ENCODE results near the gene TSC1.

The TSC1 gene

GRCh38 chr9:132986640-132987620 lies 42.5 kb upstream of the TSC1 start:
- Histone ChIP-seq H3K27ac (ENCODE audit: low read depth, low read length) (no peak overlapping the region), H3K27me3 (ENCODE audit: control insufficient read depth in 5 of 5, insufficient read depth in 4 of 5, low read length in 5 of 5) (peaks cover 21 to 53% (median 32%) of the 10 kb centered on the region in 5 donors), H3K9ac (ENCODE audit: low read length in 5 of 5) (no peak overlapping the region), H3K36me3 (ENCODE audit: control insufficient read depth in 5 of 5, insufficient read depth in 5 of 5, low read length in 5 of 5) (no peaks in the 10 kb centered on the region), H3K4me3 (ENCODE audit: low read depth in 1 of 5, low read length in 5 of 5) (no peak overlapping the region), H3K9me3 (ENCODE audit: control insufficient read depth in 5 of 5, low read length in 5 of 5) (no peaks in the 10 kb centered on the region), H3K4me1 (ENCODE audit: control insufficient read depth in 5 of 5, insufficient read depth in 5 of 5, low read length in 5 of 5) (peaks cover 0 to 6% (median 0%) of the 10 kb centered on the region in 5 donors)

- H3K9ac ChIP-seq (ENCODE audit: low read length in 5 of 5): no peak overlapping the region
- H3K27me3 ChIP-seq (ENCODE audit: control insufficient read depth in 5 of 5, insufficient read depth in 4 of 5, low read length in 5 of 5): peaks cover 14 to 45% (median 24%) of the 10 kb centered on the region in 5 donors
- no peaks in the 10 kb centered on the region for H3K4me1 ChIP-seq (ENCODE audit: control insufficient read depth in 5 of 5, insufficient read depth in 5 of 5, low read length in 5 of 5)
- no peak overlapping the region for H3K27ac ChIP-seq (ENCODE audit: low read depth, low read length)
- no peak overlapping the region for H3K4me3 ChIP-seq (ENCODE audit: low read depth in 1 of 5, low read length in 5 of 5)
- no peaks in the 10 kb centered on the region for H3K36me3 ChIP-seq (ENCODE audit: control insufficient read depth in 5 of 5, insufficient read depth in 5 of 5, low read length in 5 of 5)
- no peaks in the 10 kb centered on the region for H3K9me3 ChIP-seq (ENCODE audit: control insufficient read depth in 5 of 5, low read length in 5 of 5)
Measured at GRCh38 chr9:132986114-132986513, 41.7 kb upstream of the TSC1 start.

DNA sequence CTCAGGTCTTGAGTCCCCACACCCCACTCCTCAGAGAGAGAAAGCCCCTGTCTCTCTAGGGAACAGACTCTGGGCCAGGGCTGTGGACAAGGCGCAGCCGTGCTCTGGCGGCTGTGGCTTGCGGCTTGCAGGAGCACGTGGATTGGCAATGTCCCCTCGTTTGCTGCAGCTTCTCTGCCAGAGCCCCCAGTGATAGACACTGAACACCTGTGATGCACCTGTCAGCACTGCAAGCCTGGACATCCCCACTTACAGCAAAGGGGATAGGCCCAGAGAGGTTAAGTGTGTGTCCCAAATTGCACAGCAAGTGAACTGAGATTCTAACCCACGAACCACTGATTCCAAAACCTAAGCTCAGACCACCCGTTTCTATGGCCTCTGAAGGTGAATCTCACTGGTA lies 41.1 kb upstream of the TSC1 start:
- Histone ChIP-seq H3K4me3 (ENCODE audit: low read depth in 1 of 5, low read length in 5 of 5) (no peak overlapping the region), H3K27ac (ENCODE audit: low read depth, low read length) (no peak overlapping the region), H3K4me1 (ENCODE audit: control insufficient read depth in 5 of 5, insufficient read depth in 5 of 5, low read length in 5 of 5) (peaks cover 0 to 1% (median 0%) of the 10 kb centered on the region in 5 donors), H3K9me3 (ENCODE audit: control insufficient read depth in 5 of 5, low read length in 5 of 5) (no peaks in the 10 kb centered on the region), H3K36me3 (ENCODE audit: control insufficient read depth in 5 of 5, insufficient read depth in 5 of 5, low read length in 5 of 5) (no peaks in the 10 kb centered on the region), H3K9ac (ENCODE audit: low read length in 5 of 5) (no peak overlapping the region), H3K27me3 (ENCODE audit: control insufficient read depth in 5 of 5, insufficient read depth in 4 of 5, low read length in 5 of 5) (peaks cover 14 to 40% (median 18%) of the 10 kb centered on the region in 5 donors)

GRCh38 chr9:132985071-132985350 lies 40.6 kb upstream of the TSC1 start:
- H3K9me3 ChIP-seq (ENCODE audit: control insufficient read depth in 5 of 5, low read length in 5 of 5): no peaks in the 10 kb centered on the region
- peaks cover 0 to 6% (median 3%) of the 10 kb centered on the region in 5 donors for H3K4me1 ChIP-seq (ENCODE audit: control insufficient read depth in 5 of 5, insufficient read depth in 5 of 5, low read length in 5 of 5)
- peaks cover 14 to 40% (median 18%) of the 10 kb centered on the region in 5 donors for H3K27me3 ChIP-seq (ENCODE audit: control insufficient read depth in 5 of 5, insufficient read depth in 4 of 5, low read length in 5 of 5)
- H3K9ac ChIP-seq (ENCODE audit: low read length in 5 of 5): no peak overlapping the region
- H3K36me3 ChIP-seq (ENCODE audit: control insufficient read depth in 5 of 5, insufficient read depth in 5 of 5, low read length in 5 of 5): no peaks in the 10 kb centered on the region
- no peak overlapping the region for H3K4me3 ChIP-seq (ENCODE audit: low read depth in 1 of 5, low read length in 5 of 5)
- H3K27ac ChIP-seq (ENCODE audit: low read depth, low read length): no peak overlapping the region

- no peaks in the 10 kb centered on the region for H3K36me3 ChIP-seq (ENCODE audit: control insufficient read depth in 5 of 5, insufficient read depth in 5 of 5, low read length in 5 of 5)
- no peaks in the 10 kb centered on the region for H3K9me3 ChIP-seq (ENCODE audit: control insufficient read depth in 5 of 5, low read length in 5 of 5)
- no peak overlapping the region for H3K9ac ChIP-seq (ENCODE audit: low read length in 5 of 5)
- peaks cover 16 to 40% (median 17%) of the 10 kb centered on the region in 5 donors for H3K27me3 ChIP-seq (ENCODE audit: control insufficient read depth in 5 of 5, insufficient read depth in 4 of 5, low read length in 5 of 5)
- H3K4me1 ChIP-seq (ENCODE audit: control insufficient read depth in 5 of 5, insufficient read depth in 5 of 5, low read length in 5 of 5): peaks cover 0 to 12% (median 8%) of the 10 kb centered on the region in 5 donors
- no peak overlapping the region for H3K27ac ChIP-seq (ENCODE audit: low read depth, low read length)
- no peak overlapping the region for H3K4me3 ChIP-seq (ENCODE audit: low read depth in 1 of 5, low read length in 5 of 5)
Measured at GRCh38 chr9:132984202-132985070, 40.0 kb upstream of the TSC1 start.

DNA sequence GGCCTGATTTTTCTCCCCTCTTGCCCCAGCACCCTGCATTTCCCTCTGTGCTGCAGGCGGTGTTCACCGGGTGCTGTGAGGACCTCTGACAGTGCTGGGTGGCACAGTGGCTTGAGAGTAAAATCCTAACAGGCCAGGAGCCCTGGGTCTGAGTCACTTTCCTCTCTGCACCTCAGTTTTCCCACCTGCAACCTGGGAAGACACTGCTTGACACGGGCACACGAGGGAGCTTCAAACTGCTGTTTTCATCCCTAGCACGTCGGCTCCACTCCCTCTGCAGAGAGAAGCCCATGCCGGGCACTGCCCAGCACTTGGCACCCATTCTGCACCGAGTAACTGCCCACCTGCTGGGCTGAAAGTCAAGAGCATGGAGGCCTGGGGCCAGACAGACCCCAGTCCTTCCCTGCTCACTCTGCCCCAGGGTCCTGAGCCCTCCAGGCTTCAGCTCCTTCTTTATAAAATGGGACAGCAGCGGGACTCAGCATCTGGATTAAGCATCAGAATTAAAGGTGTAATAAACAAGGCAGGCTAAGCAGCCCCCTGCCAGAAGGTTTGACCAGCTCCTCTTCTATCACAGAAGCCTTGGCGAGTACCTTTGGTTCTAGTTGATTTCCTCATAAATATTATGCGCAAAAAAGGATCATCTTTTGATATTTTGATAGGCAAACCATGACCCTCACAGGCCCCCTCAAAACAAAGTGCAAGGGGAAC lies 39.2 kb upstream of the TSC1 start:
- peaks cover 0 to 17% (median 15%) of the 10 kb centered on the region in 5 donors for H3K4me1 ChIP-seq (ENCODE audit: control insufficient read depth in 5 of 5, insufficient read depth in 5 of 5, low read length in 5 of 5)
- no peaks in the 10 kb centered on the region for H3K36me3 ChIP-seq (ENCODE audit: control insufficient read depth in 5 of 5, insufficient read depth in 5 of 5, low read length in 5 of 5)
- no peaks in the 10 kb centered on the region for H3K9me3 ChIP-seq (ENCODE audit: control insufficient read depth in 5 of 5, low read length in 5 of 5)
- peaks cover 19 to 47% (median 20%) of the 10 kb centered on the region in 5 donors for H3K27me3 ChIP-seq (ENCODE audit: control insufficient read depth in 5 of 5, insufficient read depth in 4 of 5, low read length in 5 of 5)
- no peak overlapping the region for H3K4me3 ChIP-seq (ENCODE audit: low read depth in 1 of 5, low read length in 5 of 5)
- no peak overlapping the region for H3K27ac ChIP-seq (ENCODE audit: low read depth, low read length)
- H3K9ac ChIP-seq (ENCODE audit: low read length in 5 of 5): no peak overlapping the region

GRCh38 chr9:132982458-132982857 lies 38.0 kb upstream of the TSC1 start:
- Histone ChIP-seq H3K9ac (ENCODE audit: low read length in 5 of 5) (no peak overlapping the region), H3K36me3 (ENCODE audit: control insufficient read depth in 5 of 5, insufficient read depth in 5 of 5, low read length in 5 of 5) (no peaks in the 10 kb centered on the region), H3K27me3 (ENCODE audit: control insufficient read depth in 5 of 5, insufficient read depth in 4 of 5, low read length in 5 of 5) (peaks cover 19 to 43% (median 23%) of the 10 kb centered on the region in 5 donors), H3K9me3 (ENCODE audit: control insufficient read depth in 5 of 5, low read length in 5 of 5) (no peaks in the 10 kb centered on the region), H3K4me1 (ENCODE audit: control insufficient read depth in 5 of 5, insufficient read depth in 5 of 5, low read length in 5 of 5) (peaks cover 0 to 27% (median 20%) of the 10 kb centered on the region in 5 donors), H3K27ac (ENCODE audit: low read depth, low read length) (no peak overlapping the region), H3K4me3 (ENCODE audit: low read depth in 1 of 5, low read length in 5 of 5) (no peak overlapping the region)

- Histone ChIP-seq H3K4me1 (ENCODE audit: control insufficient read depth in 5 of 5, insufficient read depth in 5 of 5, low read length in 5 of 5) (peaks cover 0 to 27% (median 20%) of the 10 kb centered on the region in 5 donors), H3K4me3 (ENCODE audit: low read depth in 1 of 5, low read length in 5 of 5) (no peak overlapping the region), H3K9ac (ENCODE audit: low read length in 5 of 5) (no peak overlapping the region), H3K36me3 (ENCODE audit: control insufficient read depth in 5 of 5, insufficient read depth in 5 of 5, low read length in 5 of 5) (no peaks in the 10 kb centered on the region), H3K9me3 (ENCODE audit: control insufficient read depth in 5 of 5, low read length in 5 of 5) (no peaks in the 10 kb centered on the region), H3K27me3 (ENCODE audit: control insufficient read depth in 5 of 5, insufficient read depth in 4 of 5, low read length in 5 of 5) (peaks cover 9 to 22% (median 14%) of the 10 kb centered on the region in 5 donors), H3K27ac (ENCODE audit: low read depth, low read length) (no peak overlapping the region)
Measured at GRCh38 chr9:132980157-132980556, 35.7 kb upstream of the TSC1 start.

DNA sequence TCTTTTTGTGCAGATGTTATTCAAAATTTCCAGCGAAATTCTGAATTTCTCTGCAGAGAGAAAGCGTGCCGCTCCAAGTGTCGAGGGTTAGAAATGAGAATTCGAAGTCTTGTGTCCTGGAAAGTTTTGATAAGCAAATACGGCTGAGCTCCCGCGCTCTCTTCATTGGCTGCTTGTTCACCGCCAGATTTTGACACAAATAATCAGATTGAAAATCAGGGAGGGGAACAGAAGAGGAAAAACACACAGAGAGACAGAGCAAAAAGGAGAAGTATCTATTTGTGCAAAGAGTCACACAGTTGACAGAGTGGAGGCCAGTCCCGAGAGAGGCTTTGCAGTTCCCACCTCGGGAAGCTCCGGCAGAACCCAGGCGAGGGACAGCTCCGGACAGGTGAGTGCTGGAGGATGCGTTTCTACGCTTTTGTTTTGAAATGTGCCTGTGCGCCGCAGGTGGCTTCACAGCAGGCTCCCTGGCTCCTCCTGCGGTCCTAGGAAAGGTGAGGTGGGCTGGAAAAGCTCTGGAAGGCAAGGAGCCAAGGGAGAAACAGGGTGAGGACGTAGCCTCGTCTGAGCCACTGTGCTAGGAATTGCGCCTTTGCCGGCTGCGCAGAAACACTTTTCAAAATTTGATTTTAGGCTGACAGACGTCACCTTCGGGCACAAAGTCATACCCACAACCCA lies 34.2 kb upstream of the TSC1 start, which contains the start of gene GFI1B:
TSS of gene GFI1B (plus strand) at position 244 of the 681 bp plus-strand sequence. CDS start 7,985 bp downstream, outside the sequence.
- no peak within 1 kb of the TSS for H3K9ac ChIP-seq (ENCODE audit: low read length in 5 of 5)
- H3K9me3 ChIP-seq (ENCODE audit: control insufficient read depth in 5 of 5, low read length in 5 of 5): no peaks in the 10 kb centered on the region
- H3K4me1 ChIP-seq (ENCODE audit: control insufficient read depth in 5 of 5, insufficient read depth in 5 of 5, low read length in 5 of 5): peaks cover 0 to 27% (median 20%) of the 10 kb centered on the region in 5 donors
- H3K27ac ChIP-seq (ENCODE audit: low read depth, low read length): no peak within 1 kb of the TSS
- no peak within 1 kb of the TSS for H3K4me3 ChIP-seq (ENCODE audit: low read depth in 1 of 5, low read length in 5 of 5)
- H3K36me3 ChIP-seq (ENCODE audit: control insufficient read depth in 5 of 5, insufficient read depth in 5 of 5, low read length in 5 of 5): no peaks in the 10 kb centered on the region
- peaks cover 3 to 15% (median 10%) of the 10 kb centered on the region in 5 donors for H3K27me3 ChIP-seq (ENCODE audit: control insufficient read depth in 5 of 5, insufficient read depth in 4 of 5, low read length in 5 of 5)
